A673 (cell line): ENCODE measurements around the gene RAP1B. TPM values are rescaled to one million over a fixed set of nuclear protein-coding genes. Genes with fewer than 3 reads are reported as not detected.

Experiments used
- BruUV-seq: library from RNA; stranded (reverse); fragments of 400-500 nt; replicated peaks from 2 replicates; lab custom pipeline; 2021; lab: Mats Ljungman, UMichigan
- CTCF ChIA-PET: fragments of 300-600 bp; sonication (Branson Sonifier 250); formaldehyde crosslinking; loops from one replicate; lab custom pipeline; 2022; ENCODE audit warnings: antibody characterized with exemption; lab: Charles Lee
- POLR2A ChIA-PET: fragments of 300-600 bp; sonication (Branson Sonifier 250); formaldehyde crosslinking; loops from one replicate; lab custom pipeline; 2022; ENCODE audit warnings: antibody characterized with exemption; ENCODE audit not compliant: low non-redundant PET; lab: Charles Lee
- DNase-seq: peaks from one replicate; pipeline ENCODE4 v3.0.0-alpha.2; 2015; ENCODE audit warnings: low spot score
- H3K27ac ChIP-seq: fragments of 200-600 bp; sonication (generic); 2 replicates; pipeline ENCODE4 v1.5.1; 2016; ENCODE audit warnings: mixed run types, low read depth, mild to moderate bottlenecking, mixed read lengths, antibody characterized with exemption, low read length; ENCODE audit not compliant: poor library complexity, severe bottlenecking
- H3K27me3 ChIP-seq: fragments of 200-600 bp; sonication (generic); replicated peaks from 2 replicates; pipeline ENCODE4 v1.6.1; 2017; ENCODE audit warnings: mixed run types, low read depth, mild to moderate bottlenecking, mixed read lengths, antibody characterized with exemption, low read length; ENCODE audit not compliant: insufficient read depth, poor library complexity
- H3K36me3 ChIP-seq: fragments of 200-600 bp; sonication (generic); 2 replicates; pipeline ENCODE4 v1.6.1; 2016; ENCODE audit warnings: mixed run types, mild to moderate bottlenecking, mixed read lengths, antibody characterized with exemption, low read length; ENCODE audit not compliant: insufficient read depth, poor library complexity, severe bottlenecking
- H3K4me1 ChIP-seq: fragments of 200-600 bp; sonication (generic); 2 replicates; pipeline ENCODE4 v1.6.1; 2017; ENCODE audit warnings: mixed run types, mild to moderate bottlenecking, mixed read lengths, antibody characterized with exemption, low read length; ENCODE audit not compliant: insufficient read depth, poor library complexity, severe bottlenecking
- H3K4me3 ChIP-seq: fragments of 200-600 bp; sonication (generic); 2 replicates; pipeline ENCODE4 v1.5.1; 2016; ENCODE audit warnings: low read depth, mixed run types, mild to moderate bottlenecking, mixed read lengths, low read length; ENCODE audit not compliant: poor library complexity, severe bottlenecking
- H3K9me3 ChIP-seq: fragments of 200-600 bp; sonication (generic); 2 replicates; pipeline ENCODE4 v1.6.1; 2016; ENCODE audit warnings: mixed run types, low read depth, mild to moderate bottlenecking, mixed read lengths, antibody characterized with exemption, low read length; ENCODE audit not compliant: poor library complexity, severe bottlenecking
- CTCF ChIP-seq: fragments of 300-800, 200-600 bp; sonication (generic); conservative IDR thresholded peaks from 2 replicates; pipeline ENCODE4 v1.5.1; 2017; ENCODE audit warnings: low read depth, mild to moderate bottlenecking, antibody characterized with exemption, low read length, moderate library complexity, mixed read lengths
- EZH2 ChIP-seq: fragments of 200-600 bp; sonication (generic); IDR thresholded peaks from 2 replicates; pipeline ENCODE4 v1.6.1; 2017; ENCODE audit warnings: borderline replicate concordance, low read depth, mild to moderate bottlenecking, mixed read lengths, antibody characterized with exemption, low read length; ENCODE audit not compliant: poor library complexity, severe bottlenecking
- intact Hi-C: fragments of 100-400 bp; cut with micrococcal nuclease; formaldehyde crosslinking; loops from one replicate; pipeline ENCODE4 v1.10.0; 2022; ENCODE audit not compliant: unreplicated experiment
- total RNA-seq: library from RNA; stranded (reverse); gene quantifications from 2 replicates; pipeline ENCODE4 v1.2.3, GENCODE V29; 2021

Gene RAP1B
- total RNA-seq, 1 experiment from 2014 or later: 148 TPM

- POLR2A ChIA-PET: interaction anchor here (0.7 kb wide), 1 partner anchor 477 kb away, joined by 4 read pairs; no protein-coding TSS in a partner anchor
- no peaks in the 10 kb centered on the region for H3K36me3 ChIP-seq
- H3K4me1 ChIP-seq: peaks cover 23% of the 10 kb centered on the region
- no peaks in the 10 kb centered on the region for H3K9me3 ChIP-seq
- H3K27ac ChIP-seq: peak overlapping the region; percentile 94
- peak overlapping the region; percentile 91 for H3K4me3 ChIP-seq
- no TSS peak for BruUV-seq
- TF ChIP-seq EZH2: no peak
- TF ChIP-seq CTCF: no peak
- CTCF ChIA-PET: no interaction called here
- H3K27me3 ChIP-seq: no peaks in the 10 kb centered on the region
- intact Hi-C loops: loop anchor here (5.0 kb wide), 3 partner anchors 66 to 254 kb away; no protein-coding TSS in a partner anchor
- DNase-seq: peak; percentile 82
Observed at GRCh38 chr12:68611094-68611805, 551 bp downstream of the RAP1B start.

- H3K4me1 ChIP-seq: peaks cover 23% of the 10 kb centered on the region
- DNase-seq: no peak
- H3K36me3 ChIP-seq: no peaks in the 10 kb centered on the region
- ChIA-PET CTCF (no interaction called here), POLR2A (no interaction called here)
- intact Hi-C loops: loop anchor here (5.0 kb wide), 3 partner anchors 66 to 254 kb away; no protein-coding TSS in a partner anchor
- H3K27me3 ChIP-seq: no peaks in the 10 kb centered on the region
- no TSS peak for BruUV-seq
- peak overlapping the region; percentile 91 for H3K4me3 ChIP-seq
- TF ChIP-seq CTCF: no peak
- TF ChIP-seq EZH2: no peak
- H3K9me3 ChIP-seq: no peaks in the 10 kb centered on the region
- peak overlapping the region; percentile 92 for H3K27ac ChIP-seq
Observed at GRCh38 chr12:68611806-68612160, 1.1 kb downstream of the RAP1B start.

- TF ChIP-seq CTCF: no peak
- TF ChIP-seq EZH2: no peak
- H3K4me3 ChIP-seq: peak overlapping the region; percentile 91
- intact Hi-C loops: loop anchor here (5.0 kb wide), 3 partner anchors 65 to 255 kb away; no protein-coding TSS in a partner anchor
- POLR2A ChIA-PET: no interaction called here
- no peak for DNase-seq
- no peaks in the 10 kb centered on the region for H3K27me3 ChIP-seq
- no peaks in the 10 kb centered on the region for H3K36me3 ChIP-seq
- H3K27ac ChIP-seq: peak overlapping the region; percentile 92
- CTCF ChIA-PET: no interaction called here
- no peaks in the 10 kb centered on the region for H3K9me3 ChIP-seq
- H3K4me1 ChIP-seq: peaks cover 23% of the 10 kb centered on the region
- BruUV-seq: TSS peak; percentile 50
Observed at GRCh38 chr12:68612202-68612601, 1.5 kb downstream of the RAP1B start.
